Adipose tissue (tissue), 3 donors: Measurements from ENCODE around the gene ACTN1. TPM values are rescaled to one million over a fixed set of nuclear protein-coding genes. Genes with fewer than 3 reads are reported as not detected.
A peak's percentile ranks its signal among the peaks of the same experiment; 100 is the strongest.
"Not testable (repeated sequence)": the region's sequence is repeated elsewhere in the genome, so short reads cannot be mapped to it uniquely, and the experiment has no call there.

Source experiments
- H3K27ac ChIP-seq: one replicate; pipeline ENCODE4 v1.5.1; 2013; ENCODE audit warnings: low read depth, low read length
- WGBS, 3 donors: extraction: QIAGEN DNeasy Blood & Tissue Kit; methylation state at CpG; one replicate each; pipeline ENCODE4 v1.1.7; 2013; 5-methylcytosine and 5-hydroxymethylcytosine counted together
- polyA plus RNA-seq, 3 donors: library from polyadenylated mRNA; stranded (reverse); fragments of 200-250 nt; gene quantifications; one replicate each; pipeline ENCODE4 v1.2.3, GENCODE V29; 2013
- donor health status: healthy with polysubstance abuse.
- donor health status: Bipolar disorder and iron deficiency.
- donor health status: healthy.

Gene ACTN1
- polyA plus RNA-seq: 100 to 1,000 TPM in 1 of 3 donors, 10 to 100 TPM in 2; 36.7 to 179 (median 50.7) TPM

DNA sequence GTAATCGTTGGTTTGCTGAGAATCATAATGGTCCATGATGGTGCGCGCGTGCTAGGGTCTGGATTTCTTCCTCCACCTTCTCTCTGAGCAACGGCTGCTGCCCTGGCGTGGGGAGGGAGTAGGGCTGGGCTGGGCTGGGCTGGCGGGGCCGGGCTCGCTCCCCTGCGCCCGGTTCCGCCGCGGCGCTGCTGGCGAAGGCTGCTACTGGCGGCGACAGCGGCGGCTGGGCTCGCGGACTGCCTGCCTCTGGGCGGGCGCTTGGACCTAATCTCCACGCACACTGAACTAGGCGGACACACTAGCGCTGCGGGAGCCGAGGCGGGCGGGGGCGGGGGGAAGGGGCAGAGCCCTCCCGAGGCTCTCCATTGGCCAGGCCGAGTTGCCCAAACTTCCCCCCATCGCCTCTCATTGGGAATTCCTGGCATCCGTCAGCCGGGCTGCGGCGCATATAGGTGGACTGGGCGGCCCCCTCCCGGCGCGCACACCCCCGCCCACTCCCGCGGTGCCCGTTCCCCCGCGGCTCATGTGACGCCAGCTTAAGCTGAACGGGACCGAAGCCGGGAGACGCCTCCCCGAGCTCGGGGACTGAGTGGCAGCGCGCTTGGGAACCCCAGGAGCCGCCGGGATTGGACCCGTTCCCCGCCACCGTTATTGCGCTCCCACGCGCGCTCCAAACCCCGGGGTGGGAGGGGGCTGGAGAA, at the start of gene ACTN1:
Gene ACTN1 (minus strand): TSS at position 282 of the 701 bp plus-strand sequence. CDS start 246 bp downstream, at position 36.
- 0 to 1% (median 0%) methylated on average over 54 to 68 of the region's 68 CpGs for WGBS, 3 donors
- H3K27ac ChIP-seq: peak within 1 kb of the TSS; percentile 63

DNA sequence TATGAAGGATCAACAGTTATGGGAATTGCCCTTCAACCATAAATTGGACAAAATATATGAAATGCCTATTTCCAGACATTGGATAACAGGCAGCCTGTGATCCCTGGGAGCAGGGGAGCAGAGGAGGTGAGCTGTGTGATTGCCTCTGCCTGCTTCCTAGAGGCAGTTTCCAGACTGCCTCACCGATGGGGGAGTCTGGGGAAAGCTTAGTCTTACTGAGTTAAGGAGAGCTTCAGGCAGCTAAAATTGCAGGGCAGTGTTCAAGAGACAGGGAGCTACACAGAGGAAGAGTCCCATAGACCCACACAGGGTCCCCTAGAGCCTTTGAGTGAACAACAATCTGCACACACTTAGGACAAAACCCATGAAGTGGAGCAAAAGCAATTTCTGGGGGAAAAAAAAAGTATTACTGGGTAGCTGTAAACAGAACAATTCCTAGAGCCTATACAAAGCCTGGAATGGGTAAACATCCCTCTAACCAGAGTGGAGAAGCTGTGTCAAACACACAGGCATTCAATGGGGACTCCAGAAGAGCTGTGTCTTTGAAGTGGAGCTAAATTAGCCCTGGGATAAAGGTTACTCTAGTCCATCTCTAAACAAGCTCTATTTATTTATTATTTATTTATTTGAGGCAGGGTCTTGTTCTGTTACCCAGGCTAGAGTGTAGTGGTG, 48.3 kb upstream of the ACTN1 start:
- WGBS, 3 donors: 28 to 79% (median 51%) methylated on average over 1 of the region's 1 CpG
- no peak overlapping the region for H3K27ac ChIP-seq

DNA sequence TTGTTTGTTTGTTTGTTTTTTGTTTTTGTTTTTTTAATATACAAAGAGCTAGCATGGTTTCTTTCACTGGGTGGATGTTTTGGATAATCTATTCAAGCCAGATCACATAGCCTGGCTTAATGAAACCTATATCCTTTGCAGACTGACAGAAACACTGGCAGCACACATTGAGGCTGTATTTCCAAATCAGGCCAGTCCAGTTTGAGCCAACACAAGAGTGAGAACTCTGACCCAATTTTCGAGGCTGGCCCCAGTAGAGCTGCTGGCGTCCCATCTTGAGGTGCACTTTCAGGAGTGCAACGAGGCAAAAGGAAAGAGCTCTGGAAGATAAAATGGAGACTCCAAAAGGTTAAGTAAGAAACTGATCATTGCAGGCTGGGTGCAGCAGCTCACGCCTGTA, 43.9 kb upstream of the ACTN1 start:
- H3K27ac ChIP-seq: no peak overlapping the region
- WGBS, 3 donors: 80 to 88% (median 87%) methylated on average over 4 of the region's 4 CpGs

DNA sequence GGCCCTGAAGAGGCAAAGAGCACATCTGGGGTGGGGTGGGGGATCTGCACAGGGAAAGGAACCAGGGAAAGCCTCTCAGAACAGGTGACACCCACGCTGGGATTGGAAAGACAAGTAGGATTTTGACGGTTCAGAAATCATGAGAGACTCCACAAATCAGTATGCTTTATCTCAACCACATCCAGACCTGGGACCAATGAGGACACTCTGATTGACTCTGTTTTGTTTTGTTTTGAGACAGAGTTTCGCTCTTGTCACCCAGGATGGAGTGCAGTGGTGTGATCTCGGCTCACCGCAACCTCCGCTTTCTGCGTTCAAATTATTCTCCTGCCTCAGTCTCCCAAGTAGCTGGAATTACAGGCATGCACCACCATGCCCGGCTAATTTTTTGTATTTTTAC, 43.0 kb upstream of the ACTN1 start:
- H3K27ac ChIP-seq: not testable (repeated sequence)
- 84 to 96% (median 89%) methylated on average over 8 of the region's 8 CpGs for WGBS, 3 donors

DNA sequence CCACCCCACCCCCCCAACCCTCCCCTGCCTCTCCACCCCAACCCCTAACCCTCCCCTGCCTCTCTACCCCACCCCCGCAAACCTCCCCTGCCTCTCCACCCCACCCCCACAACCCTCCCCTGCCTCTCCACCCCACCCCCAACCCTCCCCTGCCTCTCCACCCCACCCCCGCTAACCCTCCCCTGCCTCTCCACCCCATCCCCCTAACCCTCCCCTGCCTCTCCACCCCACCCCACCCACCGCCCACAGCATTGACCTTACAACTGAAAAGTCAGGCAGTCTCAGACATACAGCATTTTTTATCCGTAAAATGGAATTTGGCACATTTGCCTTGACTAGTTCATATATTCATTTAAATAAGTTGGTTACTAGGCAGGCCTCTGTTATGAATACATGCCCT, 38.6 kb upstream of the ACTN1 start:
- H3K27ac ChIP-seq: no peak overlapping the region
- 87 to 92% (median 90%) methylated on average over 3 to 4 of the region's 4 CpGs for WGBS, 3 donors

DNA sequence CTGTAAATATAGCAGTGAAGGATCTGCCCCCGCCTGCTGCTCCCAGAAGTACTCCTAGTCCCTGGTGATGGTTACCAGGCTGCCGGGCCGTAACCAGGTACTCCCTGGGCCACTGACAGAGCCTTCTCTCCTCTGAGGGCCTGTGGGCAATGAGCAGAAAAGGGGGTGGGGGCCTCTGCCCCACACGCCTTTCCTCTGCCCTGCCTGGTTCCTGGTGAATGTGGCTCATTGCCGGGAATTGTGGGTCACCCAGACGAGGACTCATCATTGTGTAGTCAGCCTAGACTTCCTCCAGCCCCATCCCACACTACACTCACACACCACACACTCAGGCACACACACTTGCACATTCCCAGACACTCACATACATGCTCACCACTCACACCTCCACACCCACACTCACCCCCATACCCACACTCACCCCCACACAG, 35.7 kb upstream of the ACTN1 start:
- WGBS, 3 donors: 61 to 90% (median 75%) methylated on average over 6 of the region's 6 CpGs
- H3K27ac ChIP-seq: no peak overlapping the region

DNA sequence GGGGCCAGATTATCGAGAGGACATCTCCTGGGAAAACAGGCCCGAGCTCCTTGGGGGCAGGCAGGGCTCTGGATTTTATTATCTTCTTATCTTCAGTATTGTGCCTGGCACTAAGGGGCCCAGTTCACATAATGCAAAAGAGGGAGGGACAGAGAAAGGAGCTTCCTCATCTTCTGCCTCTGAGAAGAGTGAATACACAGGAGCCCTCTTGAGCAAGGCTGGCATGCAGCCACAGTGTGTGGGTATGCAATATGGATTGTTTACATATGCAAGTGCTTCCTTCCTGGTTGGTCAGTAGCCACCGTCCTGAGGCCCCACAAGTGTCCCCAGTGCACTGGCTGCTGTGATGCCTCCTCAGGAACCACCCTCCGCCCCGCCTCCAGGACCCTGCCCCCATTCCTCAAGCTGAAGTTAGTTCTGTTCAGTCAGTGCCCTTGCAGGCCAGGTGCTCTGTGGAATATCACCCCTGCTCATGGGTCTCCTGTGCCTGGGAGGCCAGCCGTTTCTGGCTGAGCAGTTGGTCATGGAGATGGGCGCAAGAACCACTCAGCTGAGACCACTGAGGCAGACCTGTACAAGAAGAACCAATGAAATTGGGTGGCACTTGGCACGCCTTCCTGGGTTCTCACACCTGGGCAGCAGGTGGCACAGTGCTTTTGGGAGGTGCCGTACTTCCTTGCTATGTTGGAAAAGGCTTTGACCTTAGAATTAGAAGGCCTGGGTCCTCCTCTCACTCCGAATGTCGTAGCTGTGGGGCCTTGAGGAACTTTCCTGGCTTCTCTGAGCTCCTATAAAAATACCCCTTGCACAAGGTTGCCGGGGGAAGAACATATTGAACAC, 35.1 kb upstream of the ACTN1 start:
- no peak overlapping the region for H3K27ac ChIP-seq
- 65 to 74% (median 70%) methylated on average over 12 of the region's 12 CpGs for WGBS, 3 donors

DNA sequence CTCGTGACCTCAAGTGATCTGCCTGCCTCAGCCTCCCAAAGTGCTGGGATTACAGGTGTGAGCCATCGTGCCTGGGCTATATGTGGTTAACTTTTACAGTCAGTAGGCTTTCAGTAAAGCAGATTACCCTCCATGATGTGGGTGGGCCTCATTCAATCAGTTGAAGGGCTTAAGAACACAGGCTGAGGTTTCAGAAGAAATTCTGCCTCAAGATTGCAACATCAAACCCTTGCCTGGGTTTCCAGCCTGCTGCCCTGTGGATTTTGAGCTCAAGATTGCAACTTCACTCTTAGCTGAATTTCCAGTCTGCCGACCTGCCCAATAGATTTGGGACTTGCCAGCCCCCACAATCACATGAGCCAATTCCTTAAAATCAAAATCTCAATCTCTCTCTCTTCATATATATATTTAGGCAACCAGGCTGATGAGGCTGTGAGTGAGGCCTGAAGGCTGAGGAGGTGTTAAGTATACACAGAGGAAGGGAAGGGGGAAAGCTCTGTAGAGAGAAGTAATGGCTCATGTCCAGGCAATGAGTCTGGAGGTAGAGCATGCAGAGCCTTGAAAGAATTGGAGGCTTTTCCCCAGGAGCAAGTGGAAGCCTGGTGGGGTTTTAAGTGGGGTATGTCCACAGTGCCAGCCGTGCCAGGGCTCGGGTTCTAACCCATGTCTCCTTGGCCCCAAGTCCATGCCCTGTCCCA, 33.3 kb upstream of the ACTN1 start:
- no peak overlapping the region for H3K27ac ChIP-seq
- 81 to 90% (median 85%) methylated on average over 5 of the region's 5 CpGs for WGBS, 3 donors

DNA sequence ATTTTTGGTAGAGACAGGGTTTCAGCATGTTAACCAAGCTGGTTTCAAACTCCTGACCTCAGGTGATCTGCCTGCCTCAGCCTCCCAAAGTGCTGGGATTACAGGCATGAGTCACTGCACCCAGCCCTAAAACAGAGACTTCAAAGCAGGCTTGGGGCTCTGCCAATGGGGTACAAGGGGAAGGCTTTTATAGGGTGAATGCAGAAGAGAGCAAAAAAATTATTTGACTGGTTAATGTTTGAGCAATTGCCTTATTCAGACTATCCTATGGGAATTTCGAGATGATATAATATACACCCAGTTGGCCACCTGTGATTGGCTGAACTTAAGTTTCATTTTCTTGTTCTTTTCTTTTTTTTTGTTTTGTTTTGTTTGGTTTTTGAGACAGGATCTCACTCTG, 31.5 kb upstream of the ACTN1 start:
- 71 to 90% (median 81%) methylated on average over 1 of the region's 1 CpG for WGBS, 3 donors

DNA sequence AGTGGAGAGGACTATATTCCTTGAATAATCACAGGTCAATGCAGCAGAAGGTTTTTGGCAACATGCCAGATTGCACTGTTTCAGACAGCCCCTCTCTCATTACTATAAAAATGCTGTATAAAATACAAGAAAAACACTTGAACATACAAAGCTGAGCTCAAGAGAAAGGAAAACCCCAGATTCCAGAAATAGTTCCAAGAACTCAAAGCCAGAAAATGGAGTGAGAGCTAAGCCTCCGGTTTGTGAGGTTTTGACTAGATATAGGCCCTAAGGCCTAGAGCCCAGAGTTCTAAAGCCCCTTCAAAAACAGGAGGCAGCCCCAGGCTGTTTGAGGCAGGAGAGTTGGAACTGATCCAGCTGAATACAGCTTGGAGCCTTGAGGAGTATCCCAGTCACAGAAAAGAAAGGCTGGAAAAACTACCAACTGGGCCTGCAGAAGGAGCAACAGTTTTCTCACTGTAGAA, 29.4 kb upstream of the ACTN1 start:
- WGBS, 3 donors: 67 to 73% (median 71%) methylated on average over 1 of the region's 1 CpG
- H3K27ac ChIP-seq: no peak overlapping the region

More for the DNA sequence above, 31.5 kb upstream of the ACTN1 start:
- no peak overlapping the region for H3K27ac ChIP-seq

DNA sequence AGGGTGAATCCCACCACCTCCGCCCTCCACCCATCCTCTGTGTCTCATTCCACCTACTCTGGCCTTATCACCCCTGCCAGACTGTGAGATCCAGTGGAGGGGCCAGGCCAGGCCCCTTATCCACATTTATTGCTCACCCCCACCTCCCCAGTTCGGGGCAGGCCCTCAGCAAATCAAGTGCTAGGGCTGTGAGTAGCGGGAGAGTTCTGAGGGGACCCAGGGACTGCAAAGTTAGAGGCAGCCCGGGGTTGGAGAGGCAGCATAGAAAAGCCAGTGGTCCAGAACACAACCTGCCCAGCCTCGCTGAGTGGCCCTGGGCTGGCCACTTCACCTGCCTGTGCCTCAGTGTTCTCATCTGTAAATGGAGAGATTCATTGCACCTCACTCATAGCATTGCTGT, 27.2 kb upstream of the ACTN1 start:
- WGBS, 3 donors: 90 to 96% (median 92%) methylated on average over 4 to 5 of the region's 5 CpGs
- H3K27ac ChIP-seq: no peak overlapping the region

DNA sequence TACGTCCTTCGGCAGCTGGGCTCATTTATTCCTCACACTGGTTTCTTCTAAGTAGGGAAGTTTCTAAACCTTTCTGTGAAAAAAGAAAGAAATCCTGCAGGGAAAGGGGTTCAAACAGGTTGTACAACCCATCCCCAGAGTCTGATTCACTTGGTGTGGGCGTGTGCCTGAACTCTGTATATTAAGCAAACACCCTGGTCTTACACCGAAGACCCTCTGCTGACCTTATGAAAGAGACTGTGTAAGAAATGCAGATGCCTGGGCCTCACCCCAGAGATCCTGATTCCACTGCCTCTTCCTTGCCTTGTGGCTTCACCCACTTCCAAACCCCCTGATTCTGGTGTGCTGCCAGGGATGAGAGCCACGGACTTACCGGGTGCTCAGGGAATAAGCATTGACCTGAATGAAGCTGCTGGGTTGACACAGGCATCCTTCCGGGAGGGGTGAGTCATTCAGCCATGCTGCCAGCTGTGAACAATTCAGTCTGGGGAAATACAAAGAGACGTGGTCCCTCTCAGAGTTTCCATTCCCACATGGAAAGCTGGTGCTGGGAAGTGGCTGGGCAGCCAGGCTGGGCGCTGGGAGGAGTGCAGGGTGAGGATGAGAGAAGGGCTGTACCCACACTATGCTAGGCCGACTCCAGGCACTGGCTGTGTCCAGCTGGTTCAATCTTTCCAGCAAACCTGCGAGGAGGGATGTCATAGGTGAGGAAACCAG, 26.5 kb upstream of the ACTN1 start:
- no peak overlapping the region for H3K27ac ChIP-seq
- 49 to 74% (median 59%) methylated on average over 11 of the region's 11 CpGs for WGBS, 3 donors

DNA sequence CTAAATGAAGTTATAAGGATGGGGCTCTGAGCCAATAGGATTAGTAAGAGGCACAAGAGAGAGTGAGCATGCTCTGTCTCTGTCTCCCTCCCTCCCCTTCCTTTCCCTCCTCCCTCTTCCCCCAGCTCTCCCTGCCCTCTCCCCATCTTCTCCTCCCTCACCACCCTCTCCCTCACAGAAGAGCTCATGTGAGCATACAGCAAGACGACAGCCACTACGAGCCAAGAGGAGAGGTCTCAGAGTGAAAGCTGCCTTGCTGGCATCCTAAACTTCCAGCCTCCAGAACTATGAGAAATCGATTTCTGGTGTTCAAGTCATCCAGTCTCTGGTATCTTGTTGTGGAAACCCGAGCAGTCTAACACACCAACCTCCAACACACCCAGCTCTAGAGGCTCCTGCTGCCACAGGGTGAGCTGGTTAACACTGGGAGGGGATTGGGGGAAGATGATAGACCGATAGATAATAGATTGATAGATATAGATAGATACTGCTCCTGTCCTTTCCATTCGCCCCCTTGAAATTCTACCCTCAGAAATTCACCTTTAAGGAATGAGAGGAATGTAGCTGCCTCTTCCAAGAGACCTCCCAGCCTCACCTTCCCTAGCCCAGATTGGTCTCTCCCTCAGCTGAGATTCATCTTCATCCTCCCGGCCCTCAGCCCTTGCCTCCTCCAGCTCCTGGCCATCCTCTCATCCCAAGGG, 25.8 kb upstream of the ACTN1 start:
- H3K27ac ChIP-seq: no peak overlapping the region
- 55 to 67% (median 63%) methylated on average over 7 of the region's 7 CpGs for WGBS, 3 donors

DNA sequence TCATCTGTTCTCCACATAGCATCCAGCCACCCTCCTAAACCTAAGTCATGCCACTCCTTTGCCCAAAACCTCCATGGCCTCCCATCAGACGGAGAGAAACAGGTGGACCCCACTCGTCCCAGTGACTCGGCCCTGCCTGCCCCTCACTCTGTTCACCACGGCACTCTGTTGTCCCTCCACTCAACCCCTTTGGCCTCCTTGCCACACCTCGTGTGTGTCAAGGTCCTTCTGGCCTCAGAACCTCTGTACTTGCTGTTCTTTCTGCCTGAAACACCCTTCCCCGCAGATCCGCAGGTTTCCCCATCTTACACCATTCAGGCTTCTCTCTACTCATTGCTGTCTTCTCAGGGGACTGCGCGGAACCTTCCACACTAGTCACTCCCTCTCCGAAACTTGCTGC, 24.5 kb upstream of the ACTN1 start:
- H3K27ac ChIP-seq: no peak overlapping the region
- WGBS, 3 donors: 84 to 89% (median 84%) methylated on average over 10 of the region's 10 CpGs

DNA sequence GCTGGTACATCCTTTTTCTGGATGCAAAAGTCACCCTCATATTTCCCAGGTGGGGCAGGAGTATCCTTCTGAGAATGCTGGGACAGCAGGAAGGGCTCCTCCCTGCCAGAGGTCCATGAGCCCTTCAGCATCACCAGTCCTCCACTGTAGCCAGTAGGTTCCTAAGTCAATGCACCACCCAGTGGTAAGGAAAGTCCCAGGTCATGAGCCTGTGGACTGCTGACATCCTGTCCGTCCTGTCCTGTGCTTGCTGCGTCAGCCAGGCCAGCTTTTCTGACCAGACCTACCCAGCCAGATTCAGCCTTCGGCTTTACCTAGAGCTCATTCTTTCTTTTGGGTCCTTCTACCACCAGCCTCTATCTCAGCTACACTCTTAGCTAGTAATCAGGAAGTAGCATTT, 23.0 kb upstream of the ACTN1 start:
- WGBS, 3 donors: 52 to 78% (median 64%) methylated on average over 3 of the region's 3 CpGs
- H3K27ac ChIP-seq: no peak overlapping the region

DNA sequence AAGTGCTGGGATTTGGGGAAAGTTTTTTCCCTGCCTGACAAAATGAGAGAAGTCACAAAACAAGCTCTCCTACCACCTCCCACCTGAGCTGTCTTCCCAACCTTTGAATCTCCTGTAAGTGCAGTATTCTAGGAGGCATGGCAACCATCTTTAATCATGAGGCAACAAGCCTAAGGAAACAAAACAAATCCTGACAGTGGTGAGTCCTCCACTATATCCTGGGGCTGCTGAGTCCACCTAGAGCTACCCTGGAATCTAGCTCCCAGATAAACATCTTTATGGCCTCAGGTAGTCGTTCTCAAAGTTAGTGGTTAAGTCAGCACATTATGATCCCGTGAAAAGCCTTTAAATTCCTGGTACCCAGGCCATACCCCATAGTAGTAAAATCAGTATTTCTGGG, 22.3 kb upstream of the ACTN1 start:
- WGBS, 3 donors: 92 to 95% (median 93%) methylated on average over 2 of the region's 2 CpGs
- H3K27ac ChIP-seq: no peak overlapping the region

DNA sequence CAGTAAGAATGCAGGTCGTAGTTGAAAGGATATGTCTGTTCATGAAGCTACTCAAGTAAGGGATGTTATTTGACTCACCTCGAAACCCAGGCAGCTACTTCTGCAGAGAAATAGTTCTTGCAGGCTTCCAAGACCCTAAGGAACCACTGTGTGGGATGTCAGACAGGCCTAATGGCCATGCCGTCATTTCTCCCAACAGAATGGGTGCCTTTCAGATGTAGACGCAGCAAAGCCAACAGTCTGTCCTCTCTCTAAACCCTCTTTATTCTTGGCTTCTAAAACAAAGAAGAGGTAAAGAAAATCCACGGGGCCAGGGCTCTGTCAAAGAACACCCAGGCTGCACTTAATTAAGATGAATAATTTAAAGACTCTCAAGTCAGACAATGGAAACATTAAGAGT, 19.0 kb upstream of the ACTN1 start:
- WGBS, 3 donors: 82 to 85% (median 83%) methylated on average over 5 of the region's 5 CpGs

More for the DNA sequence above, 19.0 kb upstream of the ACTN1 start:
- no peak overlapping the region for H3K27ac ChIP-seq
